Smooth muscle cell (in vitro differentiated cells): ENCODE measurements around the gene SSH2. TPM values are rescaled to one million over a fixed set of nuclear protein-coding genes. Genes with fewer than 3 reads are reported as not detected.

ENCODE experiments used
- DNase-seq: peaks from one replicate; lab custom pipeline; 2025; ENCODE audit not compliant: unreplicated experiment; lab: John Stamatoyannopoulos, UW
- H2AFZ ChIP-seq: fragments of 200-600 bp; sonication (generic); 2 replicates; pipeline ENCODE4 v1.6.0; 2016; ENCODE audit warnings: antibody characterized with exemption, low read depth, mild to moderate bottlenecking
- H3F3A ChIP-seq: fragments of 200-600 bp; sonication (generic); 2 replicates; pipeline ENCODE4 v1.6.0; 2017; ENCODE audit warnings: antibody characterized with exemption, low read depth
- H3K27ac ChIP-seq: fragments of 200-600 bp; sonication (generic); 2 replicates; pipeline ENCODE4 v1.5.1; 2016; ENCODE audit warnings: low read depth, mild to moderate bottlenecking
- H3K27me3 ChIP-seq: fragments of 200-600 bp; sonication (generic); 2 replicates; pipeline ENCODE4 v1.6.1; 2016; ENCODE audit warnings: low read depth, mild to moderate bottlenecking
- H3K36me3 ChIP-seq: fragments of 200-600 bp; sonication (generic); 2 replicates; pipeline ENCODE4 v1.5.1; 2016; ENCODE audit warnings: low read depth
- H3K4me1 ChIP-seq: fragments of 200-600 bp; sonication (generic); 2 replicates; pipeline ENCODE4 v1.5.1; 2016; ENCODE audit warnings: low read depth
- H3K4me2 ChIP-seq: fragments of 200-600 bp; sonication (generic); 2 replicates; pipeline ENCODE4 v1.6.0; 2016; ENCODE audit warnings: mild to moderate bottlenecking
- H3K4me3 ChIP-seq: fragments of 200-600 bp; sonication (generic); 2 replicates; pipeline ENCODE4 v1.5.1; 2016; ENCODE audit warnings: mild to moderate bottlenecking
- H3K79me2 ChIP-seq: fragments of 200-600 bp; sonication (generic); 2 replicates; pipeline ENCODE4 v1.6.0; 2016; ENCODE audit warnings: low read depth, mild to moderate bottlenecking
- H3K9ac ChIP-seq: fragments of 200-600 bp; sonication (generic); 2 replicates; pipeline ENCODE4 v1.6.0; 2016; ENCODE audit warnings: low read depth
- H3K9me3 ChIP-seq: fragments of 200-600 bp; sonication (generic); replicated peaks from 2 replicates; pipeline ENCODE4 v1.5.1; 2016; ENCODE audit warnings: low read depth
- H4K20me1 ChIP-seq: fragments of 200-600 bp; sonication (generic); 2 replicates; pipeline ENCODE4 v1.6.0; 2016; ENCODE audit warnings: low read depth
- WGBS: methylation state at CpG from one replicate; pipeline ENCODE4 v1.1.7; 2016; ENCODE audit warnings: low lambda C conversion rate; 5-methylcytosine and 5-hydroxymethylcytosine counted together
- polyA plus RNA-seq: library from polyadenylated mRNA; unstranded; fragments of >200 nt; fragmentation: Nextera tagmentation; extraction: Ambion mirVana; gene quantifications from 2 replicates; pipeline ENCODE4 v1.2.1, GENCODE V29; 2016
- total RNA-seq: library from RNA; depleted of rRNA; stranded (reverse); fragments of >200 nt; gene quantifications from 2 replicates; pipeline ENCODE4 v1.2.3, GENCODE V29; 2014
- TF ChIP-seq, protein P1 (sequence below): fragments of 200-600 bp; sonication (generic); IDR thresholded peaks from 2 replicates; pipeline ENCODE4 v1.5.1; 2017; ENCODE audit warnings: borderline replicate concordance, mild to moderate bottlenecking, antibody characterized with exemption; ENCODE audit not compliant: insufficient read depth, poor library complexity, severe bottlenecking

Gene SSH2
- total and polyA plus RNA-seq, 2 experiments from 2014 or later: 9.7 to 10.4 TPM

DNA sequence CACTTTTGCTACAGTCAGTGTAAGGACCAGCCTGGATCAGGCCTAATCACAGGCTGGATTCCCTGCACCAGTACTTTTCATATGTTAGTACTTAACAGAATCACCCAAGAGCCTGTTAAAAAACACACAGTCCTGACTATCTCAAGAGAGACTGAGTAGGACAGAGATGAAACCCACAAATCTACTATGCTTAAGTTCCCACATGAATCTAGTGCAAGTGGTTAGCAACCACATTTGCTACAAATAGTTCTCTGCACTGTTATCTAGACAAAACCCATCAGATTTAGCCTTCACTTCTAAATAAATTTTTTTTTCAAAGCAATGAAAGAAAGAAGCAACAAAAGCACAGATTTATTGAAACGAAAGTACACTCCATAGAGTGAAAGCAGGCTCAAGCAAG, 38.9 kb downstream of the SSH2 start:
- WGBS: 92% methylated on average over 1 of the region's 1 CpG
- DNase-seq: no peak
- TF ChIP-seq, protein P1, sequence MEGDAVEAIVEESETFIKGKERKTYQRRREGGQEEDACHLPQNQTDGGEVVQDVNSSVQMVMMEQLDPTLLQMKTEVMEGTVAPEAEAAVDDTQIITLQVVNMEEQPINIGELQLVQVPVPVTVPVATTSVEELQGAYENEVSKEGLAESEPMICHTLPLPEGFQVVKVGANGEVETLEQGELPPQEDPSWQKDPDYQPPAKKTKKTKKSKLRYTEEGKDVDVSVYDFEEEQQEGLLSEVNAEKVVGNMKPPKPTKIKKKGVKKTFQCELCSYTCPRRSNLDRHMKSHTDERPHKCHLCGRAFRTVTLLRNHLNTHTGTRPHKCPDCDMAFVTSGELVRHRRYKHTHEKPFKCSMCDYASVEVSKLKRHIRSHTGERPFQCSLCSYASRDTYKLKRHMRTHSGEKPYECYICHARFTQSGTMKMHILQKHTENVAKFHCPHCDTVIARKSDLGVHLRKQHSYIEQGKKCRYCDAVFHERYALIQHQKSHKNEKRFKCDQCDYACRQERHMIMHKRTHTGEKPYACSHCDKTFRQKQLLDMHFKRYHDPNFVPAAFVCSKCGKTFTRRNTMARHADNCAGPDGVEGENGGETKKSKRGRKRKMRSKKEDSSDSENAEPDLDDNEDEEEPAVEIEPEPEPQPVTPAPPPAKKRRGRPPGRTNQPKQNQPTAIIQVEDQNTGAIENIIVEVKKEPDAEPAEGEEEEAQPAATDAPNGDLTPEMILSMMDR: no peak
- H3K36me3 ChIP-seq: no peaks in the 10 kb centered on the region
- no peaks in the 10 kb centered on the region for H3K27me3 ChIP-seq
- H3K9me3 ChIP-seq: no peaks in the 10 kb centered on the region
- peaks cover 9% of the 10 kb centered on the region for H3K79me2 ChIP-seq
- no peaks in the 10 kb centered on the region for H3F3A ChIP-seq
- no peak overlapping the region for H3K9ac ChIP-seq
- no peak overlapping the region for H3K4me2 ChIP-seq
- no peak overlapping the region for H3K4me3 ChIP-seq
- H4K20me1 ChIP-seq: peaks cover 47% of the 10 kb centered on the region
- no peak overlapping the region for H3K27ac ChIP-seq
- no peaks in the 10 kb centered on the region for H3K4me1 ChIP-seq
- H2AFZ ChIP-seq: no peak overlapping the region

DNA sequence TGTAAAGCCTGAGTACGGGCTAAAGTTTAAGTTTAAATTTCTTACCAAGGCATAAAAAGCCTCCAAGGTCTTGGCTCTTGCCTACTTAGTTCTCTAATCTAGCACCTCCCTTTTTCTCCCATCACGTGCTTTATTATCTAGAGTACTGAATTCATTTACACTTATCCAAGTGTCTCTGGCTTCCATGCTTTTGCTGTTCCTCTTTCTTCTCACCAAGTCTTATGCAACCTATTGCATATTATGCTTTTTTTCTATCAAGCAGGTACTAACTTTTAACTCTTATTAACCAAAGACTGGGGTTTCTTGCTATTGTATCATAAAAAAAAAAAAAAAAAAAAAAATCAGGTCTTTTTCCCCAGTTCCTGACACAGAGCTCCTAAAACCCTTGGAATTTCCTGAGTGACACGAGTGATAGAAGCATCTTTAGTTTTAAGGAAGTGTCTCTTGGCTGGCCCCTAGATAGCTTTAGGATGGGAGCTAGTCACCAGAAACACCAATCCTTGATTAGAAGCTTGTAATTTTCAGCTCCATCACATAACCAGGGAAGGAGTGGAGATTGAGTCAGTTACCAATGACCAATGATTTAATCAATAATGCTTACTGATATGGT, 44.9 kb downstream of the SSH2 start:
- no peak overlapping the region for H2AFZ ChIP-seq
- no peak overlapping the region for H3K27ac ChIP-seq
- H3K27me3 ChIP-seq: no peaks in the 10 kb centered on the region
- 58% methylated on average over 3 of the region's 3 CpGs for WGBS
- no peaks in the 10 kb centered on the region for H3K4me1 ChIP-seq
- H3K79me2 ChIP-seq: peaks cover 2% of the 10 kb centered on the region
- no peak overlapping the region for H3K4me3 ChIP-seq
- H3K4me2 ChIP-seq: no peak overlapping the region
- H3K9ac ChIP-seq: no peak overlapping the region
- no peaks in the 10 kb centered on the region for H3K36me3 ChIP-seq
- DNase-seq: no peak
- TF ChIP-seq, protein P1: no peak
- H3K9me3 ChIP-seq: no peaks in the 10 kb centered on the region
- no peaks in the 10 kb centered on the region for H3F3A ChIP-seq
- H4K20me1 ChIP-seq: peaks cover 46% of the 10 kb centered on the region

DNA sequence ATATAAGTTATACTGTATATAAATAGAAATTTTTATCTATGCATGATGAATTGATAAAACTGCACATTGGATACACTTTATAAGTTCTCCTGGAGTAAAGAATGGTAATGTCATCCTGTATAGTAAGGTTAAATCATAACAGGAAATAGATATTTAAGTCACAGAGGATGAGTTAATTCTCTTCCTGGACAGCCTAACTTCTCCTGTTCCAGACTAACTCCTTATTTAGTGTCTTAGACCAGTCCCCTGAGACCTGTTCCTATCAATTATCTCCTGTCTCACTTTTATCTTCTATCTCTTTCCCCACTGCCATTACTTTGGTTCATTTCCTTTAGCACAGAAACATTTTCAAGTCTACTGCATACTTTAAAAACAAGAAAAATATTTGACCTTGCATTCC, 46.5 kb downstream of the SSH2 start:
- Histone ChIP-seq H3K4me2 (no peak overlapping the region), H3K36me3 (no peaks in the 10 kb centered on the region), H3F3A (no peaks in the 10 kb centered on the region), H2AFZ (no peak overlapping the region), H3K27me3 (no peaks in the 10 kb centered on the region), H3K4me1 (no peaks in the 10 kb centered on the region), H3K9ac (no peak overlapping the region), H4K20me1 (peaks cover 52% of the 10 kb centered on the region), H3K79me2 (no peaks in the 10 kb centered on the region), H3K27ac (no peak overlapping the region), H3K9me3 (no peaks in the 10 kb centered on the region), H3K4me3 (no peak overlapping the region)
- DNase-seq: no peak
- TF ChIP-seq, protein P1: no peak

DNA sequence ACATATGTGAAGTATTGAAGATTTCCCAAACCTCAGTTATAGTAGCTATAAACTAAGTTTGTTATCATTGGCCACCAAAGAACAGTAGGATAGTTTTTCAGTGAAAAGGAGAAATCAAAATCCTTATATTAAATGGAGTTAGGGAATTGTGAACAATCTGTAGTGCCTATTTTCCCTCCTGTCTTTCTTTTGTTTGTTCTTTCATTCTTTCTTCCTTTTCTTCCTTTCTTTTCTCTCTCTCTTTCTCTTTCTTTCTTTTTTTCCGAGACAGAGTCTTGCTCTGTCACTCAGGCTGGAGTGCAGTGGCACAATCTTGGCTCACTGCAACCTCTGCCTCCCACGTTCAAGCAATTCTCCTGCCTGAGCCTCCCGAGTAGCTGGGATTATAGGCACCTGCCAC, 48.8 kb downstream of the SSH2 start:
- Histone ChIP-seq H3K79me2 (no peaks in the 10 kb centered on the region), H2AFZ (no peak overlapping the region), H3K9ac (no peak overlapping the region), H3K27ac (no peak overlapping the region), H3K4me2 (no peak overlapping the region), H3K27me3 (no peaks in the 10 kb centered on the region), H4K20me1 (peaks cover 49% of the 10 kb centered on the region), H3K4me3 (no peak overlapping the region), H3K4me1 (no peaks in the 10 kb centered on the region), H3K36me3 (no peaks in the 10 kb centered on the region), H3F3A (no peaks in the 10 kb centered on the region), H3K9me3 (no peaks in the 10 kb centered on the region)
- no peak for DNase-seq
- TF ChIP-seq, protein P1: no peak
- whole genome bisulfite sequencing: 94% methylated on average over 3 of the region's 3 CpGs
